GM18499 (cell line): ENCODE data around the gene SH3GL3.

Experiments used
- ATAC-seq: cut with Tn5 transposase; IDR thresholded peaks from one replicate; pipeline ENCODE4 v1.9.1; 2021; ENCODE audit warnings: moderate number of reproducible peaks; ENCODE audit not compliant: insufficient read depth, unreplicated experiment

SH3GL3 gene

GRCh38 chr15:83458381-83458780, 11.2 kb downstream of the SH3GL3 start:
- no peak for ATAC-seq

GRCh38 chr15:83462026-83462425, 14.9 kb downstream of the SH3GL3 start:
- no peak for ATAC-seq

- no peak for ATAC-seq
These were observed 15.9 kb downstream of the SH3GL3 start for GRCh38 chr15:83462953-83463433.

- no peak for ATAC-seq
These were observed 23.7 kb downstream of the SH3GL3 start for GRCh38 chr15:83470887-83471286.

- ATAC-seq: no peak
These were observed 24.2 kb downstream of the SH3GL3 start for GRCh38 chr15:83471307-83471866.

GRCh38 chr15:83472151-83472550, 25.0 kb downstream of the SH3GL3 start:
- no peak for ATAC-seq

GRCh38 chr15:83472797-83473196, 25.7 kb downstream of the SH3GL3 start:
- ATAC-seq: no peak

GRCh38 chr15:83474578-83474977, 27.4 kb downstream of the SH3GL3 start:
- no peak for ATAC-seq

- ATAC-seq: no peak
These were observed 28.4 kb downstream of the SH3GL3 start for GRCh38 chr15:83475551-83475950.

- ATAC-seq: no peak
These were observed 28.9 kb downstream of the SH3GL3 start for GRCh38 chr15:83476066-83476465.

GRCh38 chr15:83476708-83477107, 29.6 kb downstream of the SH3GL3 start:
- no peak for ATAC-seq

- no peak for ATAC-seq
These were observed 30.1 kb downstream of the SH3GL3 start for GRCh38 chr15:83477172-83477807.

GRCh38 chr15:83477808-83478537, 30.8 kb downstream of the SH3GL3 start:
- ATAC-seq: no peak

GRCh38 chr15:83483612-83484011, 36.5 kb downstream of the SH3GL3 start:
- no peak for ATAC-seq

GRCh38 chr15:83484636-83485035, 37.5 kb downstream of the SH3GL3 start:
- no peak for ATAC-seq

GRCh38 chr15:83486363-83486762, 39.2 kb downstream of the SH3GL3 start:
- no peak for ATAC-seq

GRCh38 chr15:83487519-83487918, 40.4 kb downstream of the SH3GL3 start:
- no peak for ATAC-seq

- ATAC-seq: no peak
These were observed 42.5 kb downstream of the SH3GL3 start for GRCh38 chr15:83489690-83490089.

- no peak for ATAC-seq
These were observed 44.3 kb downstream of the SH3GL3 start for GRCh38 chr15:83491486-83491885.

- no peak for ATAC-seq
These were observed 49.6 kb downstream of the SH3GL3 start for GRCh38 chr15:83496766-83497165.

- ATAC-seq: no peak
These were observed 51.2 kb downstream of the SH3GL3 start for GRCh38 chr15:83498374-83498773.

GRCh38 chr15:83498801-83499200, 51.7 kb downstream of the SH3GL3 start:
- ATAC-seq: no peak
